ENCODE results near the gene KCNH5.
"Not testable (repeated sequence)": the region's sequence is repeated elsewhere in the genome, so short reads cannot be mapped to it uniquely, and the experiment has no call there.

KCNH5 gene

DNA sequence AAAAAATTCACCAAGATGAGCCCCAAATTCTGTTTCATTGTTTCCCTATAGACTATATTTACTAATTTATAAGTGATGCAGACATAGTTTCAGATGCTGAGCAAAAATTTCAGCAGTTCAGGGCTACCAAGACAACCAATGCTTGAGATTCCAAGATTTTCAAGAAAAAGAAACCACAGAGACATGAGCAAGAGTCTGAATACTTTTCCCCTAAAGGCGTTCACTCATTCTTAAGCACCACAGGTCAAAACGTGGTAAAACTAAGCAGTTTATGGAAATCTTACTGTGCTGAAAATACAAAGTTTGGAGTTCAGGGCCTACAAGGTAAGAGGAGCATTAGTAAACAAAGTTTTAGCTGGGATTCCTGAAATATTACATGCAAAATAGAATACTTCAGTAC, 221.2 kb downstream of the KCNH5 start:
- DNase-seq (ENCODE audit: low read depth): no peak
- no peak overlapping the region for H3K4me3 ChIP-seq (ENCODE audit: low read length)
- TF ChIP-seq, protein P1, sequence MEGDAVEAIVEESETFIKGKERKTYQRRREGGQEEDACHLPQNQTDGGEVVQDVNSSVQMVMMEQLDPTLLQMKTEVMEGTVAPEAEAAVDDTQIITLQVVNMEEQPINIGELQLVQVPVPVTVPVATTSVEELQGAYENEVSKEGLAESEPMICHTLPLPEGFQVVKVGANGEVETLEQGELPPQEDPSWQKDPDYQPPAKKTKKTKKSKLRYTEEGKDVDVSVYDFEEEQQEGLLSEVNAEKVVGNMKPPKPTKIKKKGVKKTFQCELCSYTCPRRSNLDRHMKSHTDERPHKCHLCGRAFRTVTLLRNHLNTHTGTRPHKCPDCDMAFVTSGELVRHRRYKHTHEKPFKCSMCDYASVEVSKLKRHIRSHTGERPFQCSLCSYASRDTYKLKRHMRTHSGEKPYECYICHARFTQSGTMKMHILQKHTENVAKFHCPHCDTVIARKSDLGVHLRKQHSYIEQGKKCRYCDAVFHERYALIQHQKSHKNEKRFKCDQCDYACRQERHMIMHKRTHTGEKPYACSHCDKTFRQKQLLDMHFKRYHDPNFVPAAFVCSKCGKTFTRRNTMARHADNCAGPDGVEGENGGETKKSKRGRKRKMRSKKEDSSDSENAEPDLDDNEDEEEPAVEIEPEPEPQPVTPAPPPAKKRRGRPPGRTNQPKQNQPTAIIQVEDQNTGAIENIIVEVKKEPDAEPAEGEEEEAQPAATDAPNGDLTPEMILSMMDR (conservative IDR thresholded peaks at IDR 0.05; ENCODE audit: low read depth, low read length): no peak

DNA sequence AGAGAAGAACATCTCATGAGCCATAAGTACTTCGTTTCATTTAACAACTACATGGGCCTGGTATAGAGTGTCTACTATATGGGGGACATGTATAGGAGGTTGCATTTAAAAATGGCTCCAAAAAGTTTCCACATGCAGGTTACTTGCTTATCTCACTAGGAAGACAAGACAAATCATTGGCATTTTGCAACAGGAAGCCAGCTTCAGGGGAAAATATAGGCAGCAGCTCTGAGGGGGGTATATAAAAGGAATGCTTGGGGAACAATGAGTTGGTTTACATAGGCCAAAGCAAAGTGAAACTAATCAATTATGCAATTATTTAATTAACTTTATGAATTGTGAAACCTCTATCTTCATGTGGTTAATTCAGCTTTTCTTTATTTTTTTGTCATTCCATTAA, 225.3 kb downstream of the KCNH5 start:
- H3K4me3 ChIP-seq (ENCODE audit: low read length): no peak overlapping the region
- no peak for DNase-seq (ENCODE audit: low read depth)
- TF ChIP-seq, protein P1 (conservative IDR thresholded peaks at IDR 0.05; ENCODE audit: low read depth, low read length): no peak

DNA sequence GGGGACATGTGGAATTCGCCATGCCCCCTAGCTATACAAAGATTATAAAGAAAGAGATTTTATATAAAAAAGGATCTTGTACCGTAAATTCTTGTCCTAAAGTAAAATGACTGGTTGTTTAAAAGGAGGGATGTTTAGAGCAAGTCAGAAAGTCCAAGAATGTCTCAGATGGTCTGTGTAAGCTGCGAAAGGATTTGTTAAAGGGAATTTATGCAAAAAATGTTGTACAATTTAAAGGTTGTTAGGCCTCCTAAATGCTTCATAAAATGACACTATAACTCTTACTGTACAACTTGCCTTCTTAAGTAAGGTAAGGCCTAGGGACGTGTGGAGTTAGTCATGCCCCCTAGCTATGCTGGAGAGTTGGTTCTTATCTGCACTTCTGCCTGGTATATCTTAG, 237.6 kb downstream of the KCNH5 start:
- no peak for DNase-seq (ENCODE audit: low read depth)
- TF ChIP-seq, protein P1 (conservative IDR thresholded peaks at IDR 0.05; ENCODE audit: low read depth, low read length): no peak
- no peak overlapping the region for H3K4me3 ChIP-seq (ENCODE audit: low read length)

DNA sequence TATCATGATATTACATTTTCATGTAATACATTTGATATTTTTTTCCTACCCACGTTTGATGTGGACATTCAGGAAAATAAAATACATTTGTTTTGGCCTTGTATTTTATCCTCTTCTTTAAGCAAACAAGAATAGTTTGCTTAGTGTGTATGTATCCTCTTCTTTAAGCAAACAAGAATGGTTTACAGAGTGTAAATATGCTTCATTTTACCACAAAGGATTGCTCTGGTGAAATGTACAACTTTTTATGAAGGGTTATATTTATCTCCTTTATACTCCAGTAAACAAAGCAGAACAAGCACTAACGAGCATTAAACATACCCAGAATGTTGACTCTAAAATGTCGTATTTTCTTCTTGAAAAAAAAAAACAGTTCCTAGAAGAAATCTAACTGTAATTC, 244.7 kb downstream of the KCNH5 start:
- H3K4me3 ChIP-seq (ENCODE audit: low read length): no peak overlapping the region
- TF ChIP-seq, protein P1 (conservative IDR thresholded peaks at IDR 0.05; ENCODE audit: low read depth, low read length): no peak
- no peak for DNase-seq (ENCODE audit: low read depth)

DNA sequence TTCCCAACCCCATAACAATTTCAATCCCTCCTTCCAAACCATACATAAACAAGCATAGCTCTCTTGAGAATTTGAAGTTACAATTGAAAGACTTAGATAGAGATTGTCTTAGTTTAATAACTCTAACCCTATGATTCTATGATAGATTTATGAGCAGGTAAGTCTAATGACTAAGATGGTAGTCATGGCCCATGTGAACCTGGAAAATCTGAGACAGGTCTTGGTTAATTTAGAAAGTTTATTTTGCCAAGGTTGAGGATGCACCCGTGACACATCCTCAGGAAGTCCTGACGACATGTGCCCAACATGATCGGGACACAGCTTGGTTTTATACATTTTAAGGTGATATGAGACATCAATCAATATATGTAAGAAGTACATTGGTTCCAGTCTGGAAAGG, 248.8 kb downstream of the KCNH5 start:
- TF ChIP-seq, protein P1 (conservative IDR thresholded peaks at IDR 0.05; ENCODE audit: low read depth, low read length): no peak
- no peak for DNase-seq (ENCODE audit: low read depth)

DNA sequence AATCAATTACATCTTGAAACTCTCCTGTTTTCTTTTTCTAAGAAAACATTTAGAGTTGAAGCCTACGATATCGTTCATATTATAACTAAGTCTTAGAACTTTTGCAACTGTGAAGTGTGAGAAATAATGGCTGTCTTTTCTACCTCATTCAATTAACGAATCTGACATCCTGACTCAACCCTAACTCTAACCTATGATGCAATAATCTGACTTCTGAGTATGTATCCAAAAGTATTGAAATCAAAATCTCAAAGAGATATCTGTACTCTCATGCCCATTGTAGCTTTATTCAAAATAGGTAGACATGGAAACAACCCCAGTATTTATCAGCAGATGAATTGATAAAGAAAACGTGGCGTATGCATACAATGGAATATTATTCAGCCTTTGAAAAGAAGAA, 252.7 kb downstream of the KCNH5 start:
- TF ChIP-seq, protein P1 (conservative IDR thresholded peaks at IDR 0.05; ENCODE audit: low read depth, low read length): no peak
- no peak for DNase-seq (ENCODE audit: low read depth)
- no peak overlapping the region for H3K4me3 ChIP-seq (ENCODE audit: low read length)

More for the DNA sequence above, 248.8 kb downstream of the KCNH5 start:
- H3K4me3 ChIP-seq (ENCODE audit: low read length): no peak overlapping the region

DNA sequence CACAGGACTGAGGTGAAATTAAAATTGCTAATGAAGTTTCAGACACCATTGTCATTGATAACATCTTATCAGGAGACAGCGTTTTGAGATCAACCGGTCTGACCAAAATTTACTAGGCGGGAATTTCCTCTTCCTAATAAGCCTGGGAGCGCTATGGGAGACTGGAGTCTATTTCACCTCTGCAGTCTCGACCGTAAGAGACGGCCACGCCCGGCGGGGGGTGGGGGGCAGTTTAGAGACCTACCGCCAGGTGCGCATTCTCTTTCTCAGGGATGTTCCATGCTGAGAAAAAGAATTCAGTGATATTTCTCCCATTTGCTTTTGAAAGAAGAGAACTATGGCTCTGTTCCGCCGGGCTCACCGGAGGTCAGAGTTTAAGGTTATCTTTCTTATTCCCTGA, 263.9 kb downstream of the KCNH5 start:
- DNase-seq (ENCODE audit: low read depth); H3K4me3 ChIP-seq (ENCODE audit: low read length): not testable (repeated sequence)

DNA sequence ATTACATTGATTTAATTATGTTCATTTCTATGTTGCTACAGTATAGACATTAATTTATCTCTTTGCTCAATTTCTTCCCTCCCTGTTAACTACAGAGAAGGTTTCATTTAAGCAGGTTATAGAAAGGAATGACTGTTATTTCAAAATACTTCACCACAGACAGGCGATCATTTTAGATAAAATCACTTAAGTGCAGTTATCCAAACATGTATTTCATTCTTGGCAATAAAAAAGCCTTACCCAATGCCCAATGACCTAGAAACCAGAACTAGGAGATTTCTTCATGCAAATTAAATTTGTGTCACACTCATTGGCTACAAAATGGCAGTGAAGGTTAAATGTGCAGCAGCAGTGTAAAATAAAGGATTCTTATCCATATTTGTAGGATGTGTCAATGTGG, 266.4 kb downstream of the KCNH5 start:
- no peak overlapping the region for H3K4me3 ChIP-seq (ENCODE audit: low read length)
- TF ChIP-seq, protein P1 (conservative IDR thresholded peaks at IDR 0.05; ENCODE audit: low read depth, low read length): no peak
- peak; percentile 21 for DNase-seq (ENCODE audit: low read depth)
